NCI-H146 treated with DMSO at 0.1 percent for 48 hours (cell line): ENCODE results near the gene VKORC1L1.
"Not testable (repeated sequence)": the region's sequence is repeated elsewhere in the genome, so short reads cannot be mapped to it uniquely, and the experiment has no call there.

Experiments
- DNase-seq: peaks from one replicate; lab custom pipeline; 2025; ENCODE audit not compliant: unreplicated experiment; lab: John Stamatoyannopoulos, UW

VKORC1L1 gene

DNA sequence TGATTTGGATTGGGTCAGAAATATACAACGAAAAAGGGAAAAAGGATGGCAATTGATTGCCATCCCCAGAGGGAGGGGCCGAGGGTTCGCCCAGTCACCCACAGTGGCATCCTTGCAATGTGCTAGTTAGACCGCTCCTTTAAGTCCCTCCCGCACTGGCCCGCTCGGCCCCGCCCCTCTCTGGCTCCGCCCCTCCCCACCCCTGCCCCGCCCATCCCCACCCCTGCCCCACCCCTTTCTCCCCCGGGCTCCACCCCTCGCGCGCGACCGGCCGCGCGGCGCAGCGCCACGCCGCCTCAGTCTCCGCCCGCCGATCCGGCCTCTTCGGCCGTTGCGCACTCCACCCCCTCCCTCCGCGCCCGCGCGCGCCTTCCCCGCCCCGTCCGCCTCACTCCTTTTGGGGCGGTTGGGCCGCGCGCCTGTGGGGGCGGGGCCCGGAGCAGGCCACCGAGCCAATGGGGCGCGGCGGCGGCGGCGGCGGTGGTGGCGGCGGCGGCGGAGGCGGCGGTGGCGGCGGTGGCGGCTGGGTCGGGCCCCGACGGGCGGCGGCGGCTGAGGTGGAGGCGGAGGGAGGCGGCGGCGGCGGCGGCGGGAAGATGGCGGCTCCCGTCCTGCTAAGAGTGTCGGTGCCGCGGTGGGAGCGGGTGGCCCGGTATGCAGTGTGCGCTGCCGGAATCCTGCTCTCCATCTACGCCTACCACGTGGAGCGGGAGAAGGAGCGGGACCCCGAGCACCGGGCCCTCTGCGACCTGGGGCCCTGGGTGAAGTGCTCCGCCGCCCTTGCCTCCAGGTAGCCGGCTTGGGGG, at the start of gene VKORC1L1:
TSS of gene VKORC1L1 (plus strand) at position 299 of the 806 bp plus-strand sequence. CDS start at position 597, 298 bp downstream.
- DNase-seq, result peak; percentile 91

DNA sequence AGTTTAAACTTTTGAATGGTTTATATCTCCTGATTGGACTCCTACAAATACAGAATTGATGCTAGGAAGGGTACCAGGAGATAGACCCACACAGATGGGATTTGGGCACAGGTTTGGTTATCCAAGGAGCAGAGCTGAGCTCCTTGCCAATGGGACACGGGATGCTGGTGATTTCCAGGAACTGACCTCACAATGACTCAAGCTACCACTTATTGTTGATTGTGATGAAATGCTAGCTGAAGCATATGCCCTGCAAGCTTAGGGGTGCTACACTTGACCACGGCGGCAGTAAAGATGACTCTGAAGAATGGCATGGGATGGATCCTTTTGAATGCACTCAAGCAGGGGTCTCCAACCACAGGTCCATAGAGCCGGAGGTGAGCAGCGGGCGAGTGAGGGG, 45.5 kb upstream of the VKORC1L1 start:
- DNase-seq, result no peak

DNA sequence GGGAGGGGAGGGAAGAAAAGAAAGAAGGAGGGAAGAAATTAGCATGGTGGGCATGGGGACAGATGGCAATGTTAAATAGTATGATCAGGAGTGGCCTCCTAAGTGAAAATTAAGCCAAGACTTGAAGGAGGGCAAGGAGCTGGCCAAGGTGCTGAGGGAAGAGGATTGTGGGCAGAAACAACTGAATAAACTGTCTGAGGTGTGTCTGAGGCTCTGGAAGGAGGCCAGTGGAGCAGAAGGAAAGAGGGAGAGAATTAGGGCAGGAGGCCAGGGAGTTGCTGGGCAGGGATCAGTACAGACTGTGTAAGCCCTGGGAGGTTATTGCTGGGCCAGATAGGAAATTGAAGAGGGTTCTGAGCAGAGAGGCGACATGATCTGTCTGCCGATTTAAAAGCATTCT, 40.6 kb upstream of the VKORC1L1 start:
- no peak for DNase-seq

DNA sequence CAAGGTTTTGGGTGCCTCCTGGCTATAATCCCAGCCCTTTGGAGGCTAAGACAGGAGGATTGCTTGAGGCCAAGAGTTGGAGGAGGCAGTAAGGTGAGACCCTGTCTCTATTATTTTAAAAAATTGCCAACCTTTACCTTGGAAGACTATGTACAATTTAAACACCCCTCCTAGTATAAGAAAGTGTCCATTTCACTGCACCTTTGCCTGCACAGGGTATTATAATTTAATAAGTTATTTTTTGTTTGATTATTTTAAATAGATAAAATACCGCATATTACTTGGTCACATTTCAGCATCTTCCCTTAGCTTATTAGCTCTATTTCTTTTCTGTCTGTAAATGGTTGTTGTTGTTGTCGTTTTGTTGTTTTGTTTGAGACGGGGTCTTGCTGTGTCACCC, 36.2 kb upstream of the VKORC1L1 start:
- not testable (repeated sequence) for DNase-seq

DNA sequence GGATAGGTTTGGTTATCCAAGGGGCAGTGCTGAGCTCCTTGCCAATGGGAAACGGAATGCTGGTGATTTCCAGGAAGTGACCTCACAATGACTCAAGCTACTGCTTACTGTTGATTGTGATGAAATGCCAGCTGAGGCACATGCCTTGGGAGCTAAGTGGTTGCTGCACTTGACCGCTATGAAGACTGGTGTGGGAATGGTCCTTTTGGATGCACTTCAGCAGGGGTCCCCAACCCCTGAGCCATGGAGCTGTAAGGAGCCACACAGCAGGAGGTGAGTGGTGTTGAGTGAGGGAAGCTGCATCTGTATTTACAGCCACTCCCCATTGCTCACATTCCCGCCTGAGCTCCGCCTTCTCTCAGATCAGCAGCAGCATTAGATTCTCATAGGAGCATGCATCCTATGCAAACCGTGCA, 35.3 kb upstream of the VKORC1L1 start:
- DNase-seq, result not testable (repeated sequence)

DNA sequence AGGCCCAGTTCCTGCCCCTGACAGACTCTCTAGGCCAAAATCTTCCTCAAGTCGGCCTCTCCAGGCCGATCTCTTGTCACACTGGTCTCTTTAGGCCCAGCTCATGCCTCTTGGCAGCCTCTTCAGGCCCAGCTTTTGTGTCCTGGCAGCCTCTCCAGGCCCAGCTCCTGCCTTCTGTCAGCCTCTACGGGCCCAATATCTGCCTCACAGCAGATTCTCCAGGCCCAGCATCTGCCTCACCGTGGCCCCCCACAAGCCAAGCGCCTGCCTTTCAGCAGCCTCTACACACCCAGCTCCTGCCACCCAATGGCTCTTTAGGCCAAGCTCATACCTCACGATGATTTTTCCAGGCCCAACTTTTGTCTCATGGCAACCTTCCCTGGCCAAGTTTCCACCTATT, 33.0 kb upstream of the VKORC1L1 start:
- DNase-seq, result no peak

DNA sequence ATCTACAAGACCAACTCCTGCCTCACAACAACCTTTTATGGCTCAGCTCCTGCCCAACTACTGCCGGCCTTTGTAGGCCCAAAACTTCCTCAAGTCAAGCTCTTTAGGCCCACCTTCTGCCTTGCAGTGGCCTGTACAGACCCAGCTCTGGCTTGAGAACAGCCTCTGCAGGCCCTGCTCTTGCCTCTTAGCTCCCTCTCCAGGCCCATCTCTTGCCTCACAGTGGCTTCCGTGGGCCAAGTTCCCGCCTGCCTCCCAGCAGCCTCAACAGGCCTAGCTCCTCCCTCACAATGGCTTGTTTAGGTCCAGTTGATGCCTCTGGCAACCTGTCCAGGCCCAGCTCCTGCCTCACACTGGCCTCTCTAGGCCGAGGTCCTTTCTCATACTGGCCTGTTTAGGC, 32.4 kb upstream of the VKORC1L1 start:
- DNase-seq, result no peak

DNA sequence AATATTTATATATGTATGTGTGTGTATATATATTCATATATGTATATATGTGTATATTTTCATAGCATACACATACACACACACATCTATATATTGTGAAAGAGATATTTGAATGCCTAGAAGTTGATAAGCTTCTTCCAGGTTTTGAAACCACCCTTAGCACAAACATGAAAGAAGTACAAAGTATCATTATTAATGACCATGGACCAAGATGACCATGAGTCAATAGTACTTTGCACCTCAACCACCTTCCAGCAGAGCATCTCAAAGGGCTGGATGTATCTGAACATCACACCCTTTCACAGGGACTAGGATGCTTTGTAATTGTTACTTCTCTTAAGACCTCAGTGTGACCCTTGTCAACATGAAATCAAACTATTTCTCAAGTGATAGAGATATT, 29.3 kb upstream of the VKORC1L1 start:
- not testable (repeated sequence) for DNase-seq

DNA sequence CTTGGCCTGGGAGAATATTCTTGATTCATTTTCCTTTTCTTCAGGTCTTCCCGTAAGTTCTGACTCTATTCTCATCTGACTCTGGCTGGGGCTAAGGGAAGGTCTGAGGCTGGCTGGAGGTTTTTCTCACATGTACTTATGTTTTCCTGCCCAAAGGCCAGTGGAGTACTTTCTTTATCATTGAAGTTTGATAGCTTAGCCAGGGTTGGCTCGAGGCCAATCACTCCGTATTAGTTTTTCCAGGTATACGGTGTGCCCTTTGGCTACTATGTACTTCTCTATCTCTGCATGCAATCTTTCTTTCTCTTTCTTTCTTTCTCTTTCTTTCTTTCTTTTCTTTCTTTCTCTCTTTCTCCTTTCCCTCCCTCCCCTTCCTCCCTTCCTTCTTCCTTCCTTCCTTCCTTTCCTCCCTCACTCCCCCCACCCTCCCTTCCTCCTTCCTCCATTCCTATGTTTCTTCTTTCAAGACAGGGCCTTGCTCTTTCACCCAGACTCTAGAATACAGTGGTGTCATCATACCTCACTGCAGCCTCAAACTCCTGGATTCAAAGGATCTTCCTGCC, 26.8 kb upstream of the VKORC1L1 start:
- DNase-seq, result no peak

DNA sequence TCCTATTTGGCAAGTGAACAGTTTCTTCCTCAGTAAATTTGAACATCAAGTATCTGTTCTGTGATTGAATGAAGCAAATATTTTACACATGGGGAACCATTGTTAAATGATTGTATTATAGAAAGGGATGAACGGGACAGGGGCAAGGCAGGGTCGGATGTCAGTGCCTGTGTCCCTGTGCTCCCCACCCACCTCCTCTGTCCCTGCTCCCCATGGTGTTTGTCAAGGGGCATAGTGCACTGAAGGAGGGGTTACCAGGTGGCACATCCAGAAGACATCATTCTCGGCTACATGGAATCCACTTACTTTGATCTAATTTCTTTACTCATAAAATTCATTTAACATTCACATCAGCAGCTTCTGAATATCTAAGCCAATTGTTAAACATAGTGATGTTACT, 19.4 kb upstream of the VKORC1L1 start:
- not testable (repeated sequence) for DNase-seq

DNA sequence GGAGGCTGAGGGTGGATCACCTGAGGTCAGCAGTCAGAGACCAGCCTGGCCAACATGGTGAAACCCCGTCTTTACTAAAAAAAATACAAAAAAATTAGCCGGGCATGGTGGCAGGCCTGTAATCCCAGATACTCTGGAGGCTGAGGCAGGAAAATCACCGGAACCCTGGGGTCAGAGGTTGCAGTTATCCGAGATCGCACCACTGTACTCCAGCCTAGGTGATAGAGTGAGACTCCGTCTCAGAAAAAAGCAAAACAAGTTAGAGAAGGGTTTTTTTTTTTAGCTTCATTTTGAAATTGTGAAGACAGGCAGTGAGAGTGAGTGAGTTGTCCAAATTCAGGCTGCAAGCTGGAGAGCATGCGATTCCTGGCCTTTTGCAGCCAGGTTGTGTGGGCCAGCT, 19.0 kb upstream of the VKORC1L1 start:
- not testable (repeated sequence) for DNase-seq

DNA sequence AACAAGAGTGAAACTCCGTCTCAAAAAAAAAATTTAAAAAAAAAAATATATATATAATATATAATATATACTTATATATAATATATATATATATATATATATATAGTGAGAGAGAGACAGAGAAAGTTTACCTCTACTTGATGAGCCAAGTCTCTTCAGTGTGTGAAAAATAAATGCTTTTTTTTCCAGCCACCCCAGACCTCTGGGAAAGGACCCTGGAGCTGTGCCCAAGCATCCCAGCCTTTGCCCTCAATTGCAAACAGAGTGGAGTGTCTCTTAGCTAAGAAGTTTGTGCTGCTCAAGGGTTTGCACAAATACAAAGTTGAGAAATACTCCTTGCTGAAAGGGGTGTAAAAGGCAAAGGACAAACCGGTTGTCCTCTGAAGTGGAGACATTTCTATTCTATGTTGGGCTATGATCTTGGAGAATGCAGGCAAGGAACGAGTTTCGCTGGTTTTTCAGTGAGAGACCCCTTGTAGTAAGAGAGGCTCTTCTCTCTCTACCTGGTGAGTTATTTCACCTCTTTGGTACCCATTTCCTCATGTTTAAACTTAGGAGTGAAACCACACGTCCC, 15.5 kb upstream of the VKORC1L1 start:
- DNase-seq, result not testable (repeated sequence)

DNA sequence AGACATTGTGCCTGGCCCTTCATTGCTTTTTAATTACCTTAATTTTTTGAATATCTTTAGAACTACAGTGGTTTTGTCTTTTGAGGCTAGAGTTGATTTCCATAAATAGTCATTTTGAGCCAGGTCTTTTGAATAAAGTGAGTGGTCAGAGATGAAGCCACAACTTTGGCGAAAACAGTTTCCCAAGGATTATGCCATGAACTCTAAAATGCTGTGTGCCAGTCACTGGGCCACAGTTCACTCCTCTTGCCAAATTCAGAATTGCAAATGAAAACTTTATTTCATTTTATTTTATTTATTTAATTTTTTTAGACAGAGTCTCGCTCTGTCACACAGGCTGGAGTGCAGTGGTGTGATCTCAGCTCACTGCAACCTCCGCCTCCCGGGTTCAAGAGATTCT, 14.2 kb upstream of the VKORC1L1 start:
- DNase-seq, result not testable (repeated sequence)

DNA sequence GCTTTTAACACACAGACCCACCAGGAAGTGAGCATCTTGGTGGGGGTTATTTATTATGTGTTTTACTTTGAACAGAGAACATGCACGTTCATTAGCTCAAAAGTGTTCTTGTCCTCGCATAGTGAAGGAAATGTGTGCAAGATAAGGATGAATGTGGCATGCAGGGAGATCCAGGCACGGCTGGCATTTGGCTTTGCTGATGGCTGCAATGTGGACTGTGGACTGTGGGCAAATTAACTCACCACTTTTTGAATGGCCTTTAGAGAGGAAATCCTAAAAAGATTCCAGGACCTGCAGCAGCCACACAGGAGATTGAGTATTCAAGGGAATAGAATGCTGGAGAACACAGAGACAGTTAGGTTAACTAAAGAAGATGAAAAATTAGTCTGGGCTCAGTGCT, 6.6 kb upstream of the VKORC1L1 start:
- not testable (repeated sequence) for DNase-seq

DNA sequence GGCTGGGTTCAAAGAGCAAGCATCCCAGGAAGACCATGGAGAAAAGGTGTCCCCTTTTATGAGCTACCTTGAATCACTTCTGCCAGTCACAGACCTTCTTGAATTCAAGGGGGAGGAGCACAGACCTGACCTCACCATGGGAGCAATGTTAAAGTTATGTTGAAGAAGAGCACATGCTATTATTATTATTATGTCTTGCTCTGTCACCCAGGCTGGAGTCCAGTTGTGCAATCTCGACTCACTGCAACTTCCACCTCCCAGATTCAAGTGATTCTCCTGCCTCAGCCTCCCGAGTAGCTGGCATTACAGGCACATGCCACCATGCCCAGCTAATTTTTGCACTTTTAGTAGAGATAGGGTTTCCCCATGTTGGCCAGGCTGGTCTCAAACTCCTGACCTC, 5.2 kb upstream of the VKORC1L1 start:
- DNase-seq, result not testable (repeated sequence)

DNA sequence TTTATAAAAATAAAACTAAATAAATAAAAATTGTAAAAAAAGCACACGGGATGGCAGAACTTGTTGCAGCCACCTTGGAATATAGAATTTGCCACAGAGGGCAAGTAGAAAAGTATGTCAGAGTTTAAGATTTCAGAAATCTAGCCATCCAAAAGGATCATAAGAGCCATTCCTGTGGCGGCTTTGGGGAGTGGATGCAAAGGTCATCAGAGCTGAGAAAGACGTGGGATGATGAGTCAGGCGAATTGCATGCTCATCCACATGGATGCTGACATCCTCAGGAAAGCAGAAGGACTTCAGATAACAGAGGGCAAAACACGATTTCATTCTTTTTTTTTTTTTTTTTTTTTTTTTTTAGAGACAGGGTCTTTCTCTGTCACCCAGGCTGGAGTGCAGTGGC, 3.6 kb upstream of the VKORC1L1 start:
- DNase-seq, result not testable (repeated sequence)

DNA sequence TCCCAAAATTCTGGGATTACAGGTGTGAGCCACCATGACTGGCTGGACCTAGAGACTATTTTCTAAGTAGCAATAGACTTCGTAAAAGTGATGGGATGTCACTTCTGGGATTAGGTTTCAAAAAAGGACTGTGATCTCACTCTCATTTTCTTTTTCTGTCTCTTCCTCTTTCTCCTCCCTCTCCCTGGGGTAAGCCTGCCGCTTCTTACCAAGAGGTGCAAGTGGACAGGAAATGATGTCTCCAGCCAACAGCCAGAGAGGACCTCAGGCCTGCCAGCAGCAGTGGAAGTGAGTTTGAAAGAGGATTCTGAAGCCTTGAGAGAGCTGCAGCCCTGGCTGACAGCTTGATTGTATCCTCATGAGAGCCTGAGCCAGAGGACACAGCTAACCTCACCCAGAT, 1.4 kb upstream of the VKORC1L1 start:
- not testable (repeated sequence) for DNase-seq

DNA sequence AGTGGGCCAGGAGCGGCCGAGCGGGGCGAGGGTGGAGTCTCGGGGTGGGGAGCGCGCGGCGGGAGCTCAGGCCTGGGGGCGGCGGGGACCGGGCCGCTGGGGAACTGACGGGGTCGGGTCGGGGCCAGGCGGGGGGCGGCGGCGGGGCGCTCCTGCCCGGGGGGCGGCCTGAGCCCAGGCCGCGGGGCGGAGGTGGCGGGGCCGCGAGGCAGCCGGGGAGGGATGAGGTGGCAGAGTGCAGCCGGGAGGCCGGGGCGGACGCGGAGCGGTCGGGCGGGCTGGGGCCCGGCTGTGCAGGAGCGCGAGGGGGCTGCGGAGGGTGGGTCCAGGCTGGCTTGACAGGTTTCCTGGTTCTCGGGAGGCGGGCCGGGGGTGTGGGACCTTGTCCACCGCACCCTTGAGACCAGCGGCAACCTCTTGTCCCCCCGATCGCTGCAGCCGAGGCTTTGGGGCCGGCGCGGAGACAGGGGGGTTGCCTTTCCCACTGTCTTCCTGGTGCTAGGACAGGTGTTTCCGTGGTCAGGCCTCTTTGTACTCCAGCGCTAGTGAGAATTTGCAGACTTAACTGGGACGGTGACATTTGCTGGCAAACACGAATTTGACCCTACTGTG, 814 bp downstream of the VKORC1L1 start:
- not testable (repeated sequence) for DNase-seq

DNA sequence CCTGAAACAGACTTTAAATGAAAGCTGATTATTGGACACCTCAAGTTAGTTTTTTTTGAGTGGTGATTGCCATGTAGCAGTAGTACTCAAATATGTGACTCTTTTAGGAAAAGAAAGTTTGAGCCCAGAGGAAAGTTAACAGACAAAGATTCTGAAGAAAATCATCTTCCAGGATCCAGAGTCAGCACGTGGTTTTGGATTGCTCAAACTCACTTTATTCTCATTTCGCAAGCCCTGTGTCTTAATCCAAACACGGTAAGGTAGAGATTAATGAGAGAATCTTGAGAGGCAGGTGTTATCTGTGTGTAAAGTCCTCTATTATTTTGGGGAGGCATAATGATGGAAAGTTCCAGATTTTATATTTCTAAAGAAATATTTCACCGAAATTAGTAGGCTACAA, 2.8 kb downstream of the VKORC1L1 start:
- DNase-seq, result not testable (repeated sequence)

DNA sequence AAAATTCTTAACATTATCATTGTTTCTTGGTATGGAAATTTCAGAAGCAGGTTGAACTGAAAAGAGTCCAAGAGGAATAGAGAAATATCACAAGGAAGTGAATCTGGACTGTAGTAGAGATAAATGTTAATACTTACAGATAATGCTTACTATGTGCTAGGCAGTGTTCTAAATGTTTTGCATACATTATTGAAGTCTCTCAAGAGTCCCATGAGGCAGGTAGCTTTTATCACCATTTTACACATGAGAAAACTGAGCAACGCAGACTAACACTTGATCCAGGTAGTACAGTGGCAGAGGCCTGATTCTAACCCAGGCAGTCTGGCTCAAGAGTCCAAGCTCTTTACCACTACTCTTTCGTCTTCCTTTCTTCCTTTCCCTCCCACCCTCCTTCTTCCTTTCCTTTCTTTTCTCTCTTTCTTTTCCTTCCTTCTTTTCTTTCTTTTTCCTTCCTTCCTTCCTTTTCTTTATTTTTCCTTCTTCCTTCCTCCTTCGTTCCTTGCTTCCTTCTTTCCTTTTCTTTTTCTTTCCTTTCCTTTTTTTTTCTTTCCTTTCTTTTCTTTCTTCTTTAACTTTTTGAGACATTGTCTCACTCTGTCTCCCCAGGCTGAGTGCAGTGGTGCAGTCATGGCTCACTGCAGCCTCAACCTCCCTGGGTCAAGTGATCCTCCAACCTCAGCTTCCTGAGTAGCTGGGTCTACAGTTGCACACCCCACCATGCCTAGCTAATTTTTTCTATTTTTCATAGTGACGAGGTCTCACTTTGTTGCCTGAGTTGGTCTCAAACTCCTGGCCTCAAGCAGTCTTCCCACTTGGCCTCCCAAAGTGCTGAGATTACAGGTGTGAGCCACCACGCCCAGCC, 6.6 kb downstream of the VKORC1L1 start:
- DNase-seq, result not testable (repeated sequence)

DNA sequence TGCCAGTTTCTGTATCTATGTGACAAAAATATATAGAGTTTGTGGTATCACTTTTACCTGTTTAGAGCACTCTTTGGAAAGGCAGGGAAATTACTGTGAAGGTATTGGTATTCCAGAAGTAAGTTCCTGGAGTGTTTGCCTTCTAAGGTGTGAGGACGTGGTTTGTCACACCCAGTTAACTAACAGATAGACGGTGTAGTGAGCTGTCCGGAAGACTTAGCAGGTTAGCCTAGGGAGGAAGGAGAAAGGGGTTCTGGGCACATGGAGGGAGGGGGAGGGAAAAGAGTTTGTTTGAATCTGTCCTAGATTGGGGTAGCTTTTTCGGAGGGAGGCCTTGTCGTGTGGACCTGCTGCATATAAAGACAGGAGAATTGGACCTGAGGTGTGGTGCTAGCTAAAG, 7.4 kb downstream of the VKORC1L1 start:
- DNase-seq, result not testable (repeated sequence)
